Activated naive CD8-positive, alpha-beta T cell treated with anti-CD3 and anti-CD28 coated beads, Interleukin-2, amount 50 U/mL, for 24 hours (primary cell): ENCODE data around the gene MFN1.
A peak's percentile ranks its signal among the peaks of the same experiment; 100 is the strongest.

ENCODE experiments used
- ATAC-seq: fragments of 150-1000 bp; cut with Tn5 transposase; one replicate; pipeline ENCODE4 v1.10.0; 2021
- DNase-seq: peaks from one replicate; pipeline ENCODE4 v3.0.0; 2021
- H3K27ac Mint-ChIP-seq: one replicate; pipeline ENCODE4 v1.8.0; 2021; ENCODE audit warnings: mild to moderate bottlenecking, mixed read lengths
- H3K27me3 Mint-ChIP-seq: one replicate; pipeline ENCODE4 v1.8.0; 2021; ENCODE audit warnings: mixed read lengths
- H3K36me3 Mint-ChIP-seq: one replicate; pipeline ENCODE4 v1.8.0; 2021; ENCODE audit warnings: low read depth, mixed read lengths
- H3K4me1 Mint-ChIP-seq: one replicate; pipeline ENCODE4 v1.8.0; 2021; ENCODE audit warnings: mixed read lengths
- H3K4me3 Mint-ChIP-seq: one replicate; pipeline ENCODE4 v1.8.0; 2021; ENCODE audit warnings: mild to moderate bottlenecking, moderate library complexity, mixed read lengths
- H3K9me3 Mint-ChIP-seq: one replicate; pipeline ENCODE4 v1.8.0; 2021; ENCODE audit warnings: mixed read lengths

Gene MFN1

DNA sequence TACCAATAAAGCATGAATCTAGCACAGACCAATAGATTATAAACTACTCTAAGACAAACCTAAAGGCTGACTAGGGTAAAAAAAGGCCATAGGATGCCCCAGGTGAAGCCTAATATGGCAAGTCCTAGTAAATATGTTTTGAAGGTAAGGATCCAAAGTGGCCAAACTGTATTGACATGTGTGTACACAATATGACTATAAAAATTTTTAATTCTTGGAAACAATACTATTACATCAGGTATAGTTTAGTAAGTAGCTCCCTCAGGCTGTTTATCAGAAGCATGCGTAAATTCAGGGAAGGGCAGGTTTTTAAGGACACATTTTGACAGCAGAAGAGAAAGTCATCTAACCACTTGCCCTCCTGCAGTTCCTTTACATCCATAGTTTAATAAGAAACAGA, 84.9 kb downstream of the MFN1 start:
- no peaks in the 10 kb centered on the region for H3K9me3 Mint-ChIP-seq
- H3K36me3 Mint-ChIP-seq: no peaks in the 10 kb centered on the region
- DNase-seq: no peak
- H3K4me3 Mint-ChIP-seq: no peak overlapping the region
- ATAC-seq: no peak
- H3K4me1 Mint-ChIP-seq: peaks cover 17% of the 10 kb centered on the region
- peaks cover 2% of the 10 kb centered on the region for H3K27me3 Mint-ChIP-seq
- no peak overlapping the region for H3K27ac Mint-ChIP-seq

DNA sequence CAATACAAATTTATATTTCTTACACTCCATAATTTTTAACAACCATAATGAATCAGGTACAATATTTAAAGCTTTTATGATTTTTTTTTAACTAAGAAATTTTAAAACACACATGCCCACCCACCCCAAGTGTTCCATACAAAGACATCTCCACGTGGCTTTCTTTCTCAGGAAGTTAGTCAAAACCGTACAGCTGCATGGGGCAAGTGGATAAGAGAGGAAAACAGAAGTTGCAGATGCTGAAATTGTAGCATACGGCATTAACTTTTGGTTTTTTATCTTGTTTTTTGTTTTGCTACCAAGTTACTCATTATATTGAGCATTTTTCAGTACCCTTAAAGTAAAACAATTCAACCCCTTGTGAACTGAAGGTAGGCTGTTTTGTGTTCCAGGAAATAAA, 89.0 kb downstream of the MFN1 start:
- H3K4me3 Mint-ChIP-seq: no peak overlapping the region
- peaks cover 6% of the 10 kb centered on the region for H3K27me3 Mint-ChIP-seq
- ATAC-seq (no peak), DNase-seq (no peak)
- H3K9me3 Mint-ChIP-seq: no peaks in the 10 kb centered on the region
- H3K27ac Mint-ChIP-seq: no peak overlapping the region
- H3K36me3 Mint-ChIP-seq: no peaks in the 10 kb centered on the region
- H3K4me1 Mint-ChIP-seq: peaks cover 25% of the 10 kb centered on the region

DNA sequence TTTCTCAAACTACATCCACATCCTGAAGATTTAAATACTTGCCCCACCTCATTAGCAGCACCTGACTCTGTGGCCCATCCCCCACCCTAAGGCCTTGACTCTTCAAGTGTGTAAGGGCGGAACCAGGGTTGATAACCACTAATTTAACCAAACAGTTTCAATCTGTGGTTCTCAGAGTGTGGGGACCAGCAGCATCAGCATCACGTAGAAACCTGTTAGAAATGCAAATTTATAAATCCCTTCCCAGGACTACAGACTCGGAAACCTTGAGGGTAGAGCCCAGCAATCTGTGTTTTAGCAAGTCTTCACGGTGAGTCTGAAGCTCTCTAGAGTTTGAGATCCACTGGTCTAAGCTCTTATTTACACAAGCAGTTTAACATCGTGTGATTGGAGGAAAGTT, 91.3 kb downstream of the MFN1 start:
- Mint-ChIP-seq H3K27me3 (peaks cover 6% of the 10 kb centered on the region), H3K9me3 (no peaks in the 10 kb centered on the region), H3K4me3 (no peak overlapping the region), H3K4me1 (peaks cover 13% of the 10 kb centered on the region), H3K36me3 (no peaks in the 10 kb centered on the region), H3K27ac (peak overlapping the region; percentile 27)
- DNase-seq (peak; percentile 20), ATAC-seq (no peak)
